GF-D8 (cell line): ENCODE results near the gene ATP6V0B.

Experiments
- DNase-seq: peaks from one replicate; lab custom pipeline; 2025; lab: John Stamatoyannopoulos, UW

The ATP6V0B gene

DNA sequence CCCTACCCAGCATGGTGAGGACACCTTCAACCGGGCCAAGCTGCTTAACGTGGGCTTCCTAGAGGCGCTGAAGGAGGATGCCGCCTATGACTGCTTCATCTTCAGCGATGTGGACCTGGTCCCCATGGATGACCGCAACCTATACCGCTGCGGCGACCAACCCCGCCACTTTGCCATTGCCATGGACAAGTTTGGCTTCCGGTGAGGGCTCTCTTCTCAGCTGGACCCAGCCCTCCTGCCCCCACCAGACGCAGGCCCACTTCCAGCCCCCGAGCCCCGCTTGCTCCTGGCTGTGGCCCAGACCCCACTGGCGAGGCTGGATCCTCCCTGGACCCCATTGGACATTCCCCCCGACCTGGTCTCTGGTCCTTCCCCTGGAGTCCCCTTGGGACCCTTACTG, 10.1 kb downstream of the ATP6V0B start:
- no peak for DNase-seq

- no peak for DNase-seq
Measured at GRCh38 chr1:43985984-43986595, 11.3 kb downstream of the ATP6V0B start.

DNA sequence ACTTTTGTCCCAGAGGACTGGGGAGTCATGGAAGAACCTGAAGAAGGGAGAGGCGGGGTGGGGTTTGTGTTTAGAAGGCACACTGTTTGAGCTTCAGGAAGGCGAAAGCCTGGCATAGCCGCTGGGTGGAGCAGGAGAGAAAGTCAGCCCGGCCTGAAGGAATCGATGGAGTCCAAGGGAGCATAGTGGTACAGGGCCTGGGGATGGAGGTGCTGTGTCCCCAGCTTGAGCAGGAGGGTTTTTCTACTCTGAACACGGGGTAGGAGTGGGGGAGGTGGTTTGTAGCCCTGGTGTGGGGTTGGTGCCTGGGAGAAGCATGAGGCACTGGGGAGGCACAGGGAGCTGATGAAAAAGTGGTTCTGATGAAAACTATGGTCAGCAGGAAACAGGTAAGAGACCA, 12.0 kb downstream of the ATP6V0B start:
- no peak for DNase-seq

- DNase-seq, result no peak
Measured at GRCh38 chr1:43987159-43987902, 12.6 kb downstream of the ATP6V0B start.

GRCh38 chr1:43990271-43991199, 15.8 kb downstream of the ATP6V0B start:
- no peak for DNase-seq

- DNase-seq, result no peak
Measured at GRCh38 chr1:43991200-43991475, 16.4 kb downstream of the ATP6V0B start.

DNA sequence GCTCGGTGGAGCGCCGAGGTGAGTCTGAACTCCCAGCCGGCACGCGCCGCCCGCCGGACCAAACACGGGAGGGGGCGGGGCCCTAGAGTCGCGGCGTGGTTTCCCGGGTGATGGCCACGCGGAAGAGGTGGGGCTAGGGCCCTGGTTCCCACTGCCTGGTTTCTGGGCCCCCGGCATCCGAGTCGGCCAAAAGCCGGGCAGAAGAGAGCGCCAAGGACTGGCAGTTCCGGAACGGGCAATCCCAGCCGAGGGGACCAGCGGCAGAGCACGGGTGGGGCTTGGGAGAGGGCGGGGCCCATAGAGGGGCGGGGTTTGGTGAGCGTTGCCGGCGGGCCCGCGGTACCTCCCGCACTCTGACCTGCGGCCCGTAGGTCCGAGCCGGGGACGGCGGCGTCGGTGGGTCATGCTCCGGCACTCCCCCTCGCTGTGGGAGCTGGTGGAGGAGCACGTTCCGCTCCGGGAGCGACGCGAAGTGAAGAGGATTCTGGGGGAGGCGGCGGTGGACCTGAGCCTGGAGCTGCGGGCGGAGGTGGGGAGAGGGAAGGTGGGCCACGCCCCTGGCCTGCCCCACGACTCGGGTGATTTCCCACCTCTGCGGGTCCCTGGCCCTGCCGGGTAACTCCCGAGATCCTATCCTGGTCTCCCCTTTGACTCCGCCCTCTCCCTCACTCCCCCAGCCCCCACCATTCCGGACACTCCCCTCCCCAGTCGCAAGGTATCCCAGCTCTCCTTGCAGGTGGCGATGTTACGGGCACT, 16.9 kb downstream of the ATP6V0B start, which contains the start of gene CCDC24:
TSS of gene CCDC24 (plus strand) at position 124 of the 756 bp plus-strand sequence. CDS start at position 404, 280 bp downstream.
- peak; percentile 17 for DNase-seq

DNA sequence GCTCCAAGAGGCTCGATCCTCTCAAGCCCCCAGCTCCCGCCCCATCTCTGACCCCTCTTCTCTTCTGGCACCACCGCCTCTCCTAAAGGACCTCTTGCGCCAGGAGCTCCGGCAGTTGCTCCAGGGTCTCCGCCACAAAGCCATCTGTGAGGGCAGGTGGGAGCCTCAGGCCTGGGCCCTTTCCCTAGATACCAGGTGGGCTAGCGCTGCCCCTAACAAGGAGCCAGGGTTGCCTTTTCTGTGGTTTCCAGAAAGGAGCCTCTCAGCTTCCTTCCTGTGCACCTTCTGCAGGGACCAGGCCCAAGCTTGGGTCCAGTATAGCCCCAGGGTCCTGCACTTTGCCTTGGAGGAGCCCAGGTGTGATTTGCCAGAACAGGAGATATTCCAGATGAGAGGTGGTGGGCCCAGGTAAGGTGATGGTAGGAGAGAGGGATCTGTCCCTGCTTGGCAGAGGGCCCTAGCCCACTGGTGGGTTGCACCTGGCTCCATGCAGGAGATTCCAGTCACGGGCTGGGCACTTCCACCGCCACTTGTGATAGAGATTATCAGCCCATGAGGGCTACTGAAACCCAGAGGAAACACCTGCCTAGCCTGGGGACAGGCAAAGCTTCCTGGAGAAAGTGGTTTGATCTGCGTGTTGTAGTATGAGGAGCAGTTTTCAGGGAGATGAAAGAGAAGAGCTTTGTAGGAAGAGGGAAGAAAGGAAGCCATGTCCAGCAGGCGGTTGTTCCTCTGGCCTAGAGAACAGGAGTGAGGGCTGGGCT, 17.7 kb downstream of the ATP6V0B start:
- no peak for DNase-seq

- no peak for DNase-seq
Measured at GRCh38 chr1:43993206-43993914, 18.6 kb downstream of the ATP6V0B start.

GRCh38 chr1:43994071-43994470, 19.3 kb downstream of the ATP6V0B start:
- no peak for DNase-seq

- DNase-seq, result no peak
Measured at GRCh38 chr1:43994794-43995790, 20.3 kb downstream of the ATP6V0B start.

- no peak for DNase-seq
Measured at GRCh38 chr1:43995984-43996732, 21.4 kb downstream of the ATP6V0B start.

DNA sequence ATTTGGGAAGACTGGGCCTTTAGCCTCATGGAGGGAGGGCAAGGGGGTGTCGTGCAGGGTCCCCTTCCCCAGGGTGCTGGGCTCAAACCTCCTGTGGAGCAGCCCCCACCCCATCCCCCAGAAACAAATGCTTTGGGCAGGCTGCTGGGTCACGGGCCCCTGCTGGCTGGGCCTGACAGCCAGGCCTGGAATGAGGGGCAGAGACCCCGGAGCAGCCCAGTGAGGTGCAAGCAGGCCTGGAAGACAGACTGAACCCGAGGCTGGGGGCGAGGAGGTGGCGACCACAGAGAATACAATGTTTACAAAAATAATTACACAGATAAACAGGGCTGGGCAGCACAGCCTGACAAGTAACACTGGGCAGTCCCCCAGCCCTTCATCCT, 22.0 kb downstream of the ATP6V0B start:
- DNase-seq, result no peak

- DNase-seq, result no peak
Measured at GRCh38 chr1:43997295-43997999, 22.7 kb downstream of the ATP6V0B start.

- no peak for DNase-seq
Measured at GRCh38 chr1:43998000-43998378, 23.2 kb downstream of the ATP6V0B start.

GRCh38 chr1:43999455-43999854, 24.7 kb downstream of the ATP6V0B start:
- no peak for DNase-seq

- no peak for DNase-seq
Measured at GRCh38 chr1:44000122-44000665, 25.4 kb downstream of the ATP6V0B start.

GRCh38 chr1:44002165-44002564, 27.4 kb downstream of the ATP6V0B start:
- DNase-seq, result no peak
